HEK293 (cell line): ENCODE results near the gene MTMR10.

ENCODE experiments used
- CTCF ChIA-PET: fragments of 350-600 bp; formaldehyde crosslinking; extraction: SDS; loops from one replicate; lab custom pipeline; 2021; ENCODE audit warnings: antibody characterized with exemption; lab: Yijun Ruan, JAX
- POLR2A ChIA-PET: fragments of 300-600 bp; formaldehyde crosslinking; extraction: SDS; loops from one replicate; lab custom pipeline; 2020; ENCODE audit warnings: antibody characterized with exemption, inconsistent platforms; lab: Yijun Ruan, JAX
- H3K27ac ChIP-seq: fragments of 200-500 bp; sonication (Bioruptor generic); 2 replicates; pipeline ENCODE4 v1.5.1; 2014; ENCODE audit warnings: low read depth, low read length, control low read depth, inconsistent platforms; ENCODE audit errors: extremely low read depth
- H3K36me3 ChIP-seq, 2 experiments: fragments of 200-500 bp in 1 of 2; sonication (Bioruptor generic) in 1 of 2; 1 replicate in 1 of 2; 2 replicates in 1 of 2; pipeline ENCODE4 v1.5.1; 2014 to 2017; ENCODE audit warnings: inconsistent platforms in 2 of 2, low read length in 2 of 2; ENCODE audit not compliant: control insufficient read depth in 2 of 2, insufficient read depth in 1 of 2
- H3K4me1 ChIP-seq: fragments of 200-500 bp; sonication (Bioruptor generic); 2 replicates; pipeline ENCODE4 v1.5.1; 2014; ENCODE audit warnings: mild to moderate bottlenecking, low read length, inconsistent platforms; ENCODE audit not compliant: control insufficient read depth, insufficient read depth
- H3K4me3 ChIP-seq: 2 replicates; pipeline ENCODE4 v1.5.1; 2011; ENCODE audit warnings: low read depth, mild to moderate bottlenecking, control low read depth, low read length, moderate library complexity
- H3K9me3 ChIP-seq: fragments of 200-500 bp; sonication (Bioruptor generic); 2 replicates; pipeline ENCODE4 v1.5.1; 2014; ENCODE audit warnings: low read depth, low read length, inconsistent platforms; ENCODE audit not compliant: control insufficient read depth, insufficient read depth
- BCL11B ChIP-seq: fragments of 450-650 bp; formaldehyde crosslinking; IDR thresholded peaks from 2 replicates; pipeline ENCODE4 v1.5.1; 2016; ENCODE audit warnings: low read depth, missing biosample characterization, missing genetic modification characterization
- GLI2 ChIP-seq: fragments of 450-650 bp; formaldehyde crosslinking; IDR thresholded peaks from 2 replicates; pipeline ENCODE4; 2017; ENCODE audit warnings: missing biosample characterization, missing genetic modification characterization, low read depth, borderline replicate concordance
- SCRT2 ChIP-seq: fragments of 450-650 bp; formaldehyde crosslinking; IDR thresholded peaks from 2 replicates; pipeline ENCODE4 v1.5.1; 2016; ENCODE audit warnings: missing biosample characterization, missing genetic modification characterization
- WT1 ChIP-seq: fragments of 450-650 bp; formaldehyde crosslinking; IDR thresholded peaks from 2 replicates; pipeline ENCODE4 v1.5.1; 2016; ENCODE audit warnings: missing biosample characterization, missing genetic modification characterization
- ZBTB21 ChIP-seq: fragments of 450-650 bp; formaldehyde crosslinking; IDR thresholded peaks from 2 replicates; pipeline ENCODE4 v1.5.1; 2017; ENCODE audit warnings: missing biosample characterization, missing genetic modification characterization
- ZBTB8A ChIP-seq: fragments of 450-650 bp; formaldehyde crosslinking; IDR thresholded peaks from 2 replicates; pipeline ENCODE4 v1.5.1; 2016; ENCODE audit warnings: missing biosample characterization, missing genetic modification characterization
- ZFP3 ChIP-seq: fragments of 450-650 bp; formaldehyde crosslinking; IDR thresholded peaks from 2 replicates; pipeline ENCODE4 v1.5.1; 2016; ENCODE audit warnings: low read depth, missing biosample characterization, missing genetic modification characterization
- ZNF10 ChIP-seq: fragments of 450-650 bp; formaldehyde crosslinking; IDR thresholded peaks from 2 replicates; pipeline ENCODE4 v1.5.1; 2017; ENCODE audit warnings: missing biosample characterization, missing genetic modification characterization
- ZNF239 ChIP-seq: fragments of 450-650 bp; formaldehyde crosslinking; IDR thresholded peaks from 2 replicates; pipeline ENCODE4 v1.5.1; 2016; ENCODE audit warnings: missing biosample characterization, missing genetic modification characterization
- ZNF266 ChIP-seq: fragments of 450-650 bp; formaldehyde crosslinking; IDR thresholded peaks from 2 replicates; pipeline ENCODE4 v1.5.1; 2016; ENCODE audit warnings: missing biosample characterization, missing genetic modification characterization, low read depth
- ZNF623 ChIP-seq: fragments of 450-650 bp; formaldehyde crosslinking; IDR thresholded peaks from 2 replicates; pipeline ENCODE4 v1.5.1; 2016; ENCODE audit warnings: missing biosample characterization, missing genetic modification characterization
- ZNF624 ChIP-seq: fragments of 450-650 bp; formaldehyde crosslinking; IDR thresholded peaks from 2 replicates; pipeline ENCODE4 v1.5.1; 2017; ENCODE audit warnings: missing biosample characterization, missing genetic modification characterization
- ZNF645 ChIP-seq: fragments of 450-650 bp; formaldehyde crosslinking; IDR thresholded peaks from 2 replicates; pipeline ENCODE4; 2016; ENCODE audit warnings: missing biosample characterization, missing genetic modification characterization
- ZNF664 ChIP-seq: fragments of 450-650 bp; formaldehyde crosslinking; IDR thresholded peaks from 2 replicates; pipeline ENCODE4 v1.5.1; 2016; ENCODE audit warnings: missing biosample characterization, missing genetic modification characterization
- ZNF785 ChIP-seq: fragments of 450-650 bp; formaldehyde crosslinking; IDR thresholded peaks from 2 replicates; pipeline ENCODE4 v1.5.1; 2016; ENCODE audit warnings: missing biosample characterization, missing genetic modification characterization
- ZNF837 ChIP-seq: fragments of 450-650 bp; formaldehyde crosslinking; IDR thresholded peaks from 2 replicates; pipeline ENCODE4 v1.5.1; 2016; ENCODE audit warnings: missing biosample characterization, missing genetic modification characterization
- TF ChIP-seq, protein P1 (sequence below): fragments of 450-650 bp; IDR thresholded peaks from 2 replicates; pipeline ENCODE4 v1.5.1; 2018; ENCODE audit warnings: missing biosample characterization, missing genetic modification characterization
- TF ChIP-seq, protein P2 (sequence below): sonication (generic); formaldehyde crosslinking; IDR thresholded peaks from 2 replicates; pipeline ENCODE4 v1.8.1; 2022; ENCODE audit warnings: mild to moderate bottlenecking, moderate library complexity, missing genetic modification reagents

The MTMR10 gene

GRCh38 chr15:30930422-30930821 is 61.0 kb downstream of the MTMR10 start (continued):
- TF ChIP-seq, protein P1, sequence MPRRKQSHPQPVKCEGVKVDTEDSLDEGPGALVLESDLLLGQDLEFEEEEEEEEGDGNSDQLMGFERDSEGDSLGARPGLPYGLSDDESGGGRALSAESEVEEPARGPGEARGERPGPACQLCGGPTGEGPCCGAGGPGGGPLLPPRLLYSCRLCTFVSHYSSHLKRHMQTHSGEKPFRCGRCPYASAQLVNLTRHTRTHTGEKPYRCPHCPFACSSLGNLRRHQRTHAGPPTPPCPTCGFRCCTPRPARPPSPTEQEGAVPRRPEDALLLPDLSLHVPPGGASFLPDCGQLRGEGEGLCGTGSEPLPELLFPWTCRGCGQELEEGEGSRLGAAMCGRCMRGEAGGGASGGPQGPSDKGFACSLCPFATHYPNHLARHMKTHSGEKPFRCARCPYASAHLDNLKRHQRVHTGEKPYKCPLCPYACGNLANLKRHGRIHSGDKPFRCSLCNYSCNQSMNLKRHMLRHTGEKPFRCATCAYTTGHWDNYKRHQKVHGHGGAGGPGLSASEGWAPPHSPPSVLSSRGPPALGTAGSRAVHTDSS (tag by site-specific recombination) = no peak
- TF ChIP-seq BCL11B (tag by site-specific recombination) (no peak), ZFP3 (tag by site-specific recombination) (no peak), ZNF785 (tag by site-specific recombination) (no peak), SCRT2 (tag by site-specific recombination) (no peak), GLI2 (tag by site-specific recombination) (no peak), ZNF645 (tag by site-specific recombination) (no peak)

- POLR2A ChIA-PET = no interaction called here
- H3K4me3 ChIP-seq = no peak overlapping the region
Measured at GRCh38 chr15:30929982-30930381, 61.4 kb downstream of the MTMR10 start.

GRCh38 chr15:30929064-30929669 is 62.3 kb downstream of the MTMR10 start:
- no peak overlapping the region for H3K4me3 ChIP-seq

More at GRCh38 chr15:30929982-30930381, 61.4 kb downstream of the MTMR10 start:
- H3K9me3 ChIP-seq = no peaks in the 10 kb centered on the region
- H3K27ac ChIP-seq = no peak overlapping the region
- H3K4me1 ChIP-seq = no peaks in the 10 kb centered on the region
- CTCF ChIA-PET = no interaction called here
- TF ChIP-seq ZNF623 (tag by site-specific recombination) = no peak
- no peak for TF ChIP-seq ZNF239 (tag by site-specific recombination)
- TF ChIP-seq WT1 (tag by site-specific recombination) = no peak
- no peak for TF ChIP-seq ZNF624 (tag by site-specific recombination)
- TF ChIP-seq, protein P2, sequence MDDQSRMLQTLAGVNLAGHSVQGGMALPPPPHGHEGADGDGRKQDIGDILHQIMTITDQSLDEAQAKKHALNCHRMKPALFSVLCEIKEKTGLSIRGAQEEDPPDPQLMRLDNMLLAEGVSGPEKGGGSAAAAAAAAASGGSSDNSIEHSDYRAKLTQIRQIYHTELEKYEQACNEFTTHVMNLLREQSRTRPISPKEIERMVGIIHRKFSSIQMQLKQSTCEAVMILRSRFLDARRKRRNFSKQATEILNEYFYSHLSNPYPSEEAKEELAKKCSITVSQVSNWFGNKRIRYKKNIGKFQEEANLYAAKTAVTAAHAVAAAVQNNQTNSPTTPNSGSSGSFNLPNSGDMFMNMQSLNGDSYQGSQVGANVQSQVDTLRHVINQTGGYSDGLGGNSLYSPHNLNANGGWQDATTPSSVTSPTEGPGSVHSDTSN (CRISPR knock-in tag) = no peak
- no peak for TF ChIP-seq ZNF837 (tag by site-specific recombination)
- TF ChIP-seq, protein P1 (tag by site-specific recombination) = no peak
- no peak for TF ChIP-seq ZBTB21 (tag by site-specific recombination)
- no peak for TF ChIP-seq ZNF664
- TF ChIP-seq, all 188 proteins: peak for 0
- H3K36me3 ChIP-seq = peaks cover 3 to 70% of the 10 kb centered on the region in 2 experiments; a peak in 2 of 3 replicates

More at GRCh38 chr15:30929064-30929669, 62.3 kb downstream of the MTMR10 start:
- POLR2A ChIA-PET = no interaction called here
- no peak overlapping the region for H3K27ac ChIP-seq
- TF ChIP-seq ZBTB8A (tag by site-specific recombination) (no peak), ZNF10 (tag by site-specific recombination) (no peak), ZNF266 (tag by site-specific recombination) (no peak)
- peaks cover under 1 to 72% of the 10 kb centered on the region in 2 experiments for H3K36me3 ChIP-seq
- CTCF ChIA-PET = no interaction called here
- no peaks in the 10 kb centered on the region for H3K4me1 ChIP-seq
- no peaks in the 10 kb centered on the region for H3K9me3 ChIP-seq
